HG03159 (cell line): ENCODE measurements around the gene MAP6D1.

Experiments used
- ATAC-seq: cut with Tn5 transposase; IDR thresholded peaks from one replicate; pipeline ENCODE4 v1.9.1; 2021; ENCODE audit warnings: mild to moderate bottlenecking, moderate library complexity; ENCODE audit not compliant: unreplicated experiment

The MAP6D1 gene

DNA sequence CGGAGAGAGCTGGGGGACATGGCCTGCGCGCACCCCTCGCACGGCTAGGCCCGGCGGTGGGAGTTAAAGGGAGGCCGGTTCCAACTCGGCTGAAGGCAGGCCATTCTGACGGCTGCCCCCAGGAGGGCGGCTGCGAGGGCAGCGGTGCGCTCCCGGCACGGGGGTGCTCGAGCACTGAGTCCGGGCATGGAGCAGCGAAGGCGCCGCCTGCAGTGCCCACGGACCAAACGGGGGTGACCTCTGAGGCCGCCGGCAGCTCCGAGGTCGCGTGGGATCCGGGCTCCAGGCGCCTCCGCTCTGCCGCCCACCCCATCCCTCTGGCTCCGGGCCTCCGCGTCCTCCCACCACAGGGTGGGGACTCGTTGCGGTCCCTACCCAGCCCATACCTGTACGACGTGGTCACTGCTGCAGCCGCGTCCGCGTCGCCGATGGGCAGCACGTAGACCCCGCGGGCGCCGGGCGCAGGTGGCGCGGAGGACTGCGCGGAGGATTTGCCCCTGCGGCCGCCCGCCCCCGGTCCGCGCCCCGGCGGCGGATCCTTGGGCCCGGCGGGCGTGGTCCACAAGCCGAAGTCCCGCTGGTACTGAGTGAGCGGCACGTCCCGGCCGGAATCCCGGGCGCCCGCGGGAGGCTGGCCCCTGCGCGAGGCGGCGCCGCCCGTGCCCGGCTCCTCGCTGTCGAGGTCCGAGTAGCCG, 469 bp downstream of the MAP6D1 start:
- no peak for ATAC-seq

DNA sequence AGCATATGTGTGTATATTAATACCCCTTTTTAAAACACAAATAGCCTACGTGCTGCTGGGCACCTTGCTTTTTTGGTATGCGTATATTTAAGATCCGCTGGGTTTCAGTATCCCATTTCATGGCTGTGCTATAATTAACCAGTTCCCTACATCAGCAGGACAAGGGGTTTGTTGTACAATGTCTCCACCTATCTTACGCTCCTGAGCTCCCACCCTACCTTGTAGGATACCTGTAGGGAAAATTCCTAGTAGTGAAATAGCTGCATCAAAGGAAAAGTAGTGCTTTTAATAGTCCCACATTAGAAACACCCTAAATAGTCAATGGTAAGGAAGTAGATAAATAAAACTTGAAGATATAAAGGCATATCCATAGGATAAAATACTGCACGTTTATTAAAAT, 1.4 kb downstream of the MAP6D1 start:
- no peak for ATAC-seq

DNA sequence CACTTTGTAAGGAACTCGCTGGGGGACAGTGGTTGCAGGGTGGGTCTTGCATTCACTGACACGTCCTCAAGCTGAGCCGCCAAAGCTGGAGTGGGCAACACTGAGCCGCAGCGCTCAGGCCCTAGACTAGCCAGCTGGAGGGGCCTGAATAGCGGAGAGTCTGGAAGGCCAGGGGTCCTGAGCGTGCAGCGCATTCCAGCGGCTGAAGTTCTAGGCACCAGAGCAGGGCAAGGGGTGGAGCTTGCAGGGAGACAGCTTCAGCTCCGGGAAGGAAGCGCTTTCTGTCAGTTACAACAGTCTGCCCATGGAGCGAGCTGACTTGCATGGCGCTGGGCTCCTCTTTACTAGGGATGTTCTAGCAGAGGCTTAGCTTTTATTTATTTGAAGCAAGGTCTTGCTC, 2.7 kb downstream of the MAP6D1 start:
- no peak for ATAC-seq

DNA sequence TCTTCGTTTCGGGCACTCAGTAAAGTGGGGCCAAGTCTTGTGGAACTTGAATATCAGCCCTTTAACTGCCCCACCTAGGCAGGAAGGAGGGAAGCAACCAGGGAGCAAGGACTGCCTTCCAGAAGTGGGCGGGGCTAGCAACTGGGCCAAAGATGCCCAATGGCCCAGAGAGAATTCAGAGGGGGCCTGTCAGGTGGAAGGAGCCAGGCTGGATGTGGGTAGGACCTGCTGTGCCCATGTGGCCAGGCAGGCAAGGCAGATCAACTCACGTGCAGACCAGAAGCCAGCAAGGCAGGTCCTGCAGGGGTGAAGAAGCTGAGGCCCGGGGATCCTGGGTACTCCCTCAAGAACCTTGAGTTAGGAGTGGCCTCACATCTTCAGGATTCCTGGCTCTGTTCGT, 5.5 kb downstream of the MAP6D1 start:
- ATAC-seq: no peak

DNA sequence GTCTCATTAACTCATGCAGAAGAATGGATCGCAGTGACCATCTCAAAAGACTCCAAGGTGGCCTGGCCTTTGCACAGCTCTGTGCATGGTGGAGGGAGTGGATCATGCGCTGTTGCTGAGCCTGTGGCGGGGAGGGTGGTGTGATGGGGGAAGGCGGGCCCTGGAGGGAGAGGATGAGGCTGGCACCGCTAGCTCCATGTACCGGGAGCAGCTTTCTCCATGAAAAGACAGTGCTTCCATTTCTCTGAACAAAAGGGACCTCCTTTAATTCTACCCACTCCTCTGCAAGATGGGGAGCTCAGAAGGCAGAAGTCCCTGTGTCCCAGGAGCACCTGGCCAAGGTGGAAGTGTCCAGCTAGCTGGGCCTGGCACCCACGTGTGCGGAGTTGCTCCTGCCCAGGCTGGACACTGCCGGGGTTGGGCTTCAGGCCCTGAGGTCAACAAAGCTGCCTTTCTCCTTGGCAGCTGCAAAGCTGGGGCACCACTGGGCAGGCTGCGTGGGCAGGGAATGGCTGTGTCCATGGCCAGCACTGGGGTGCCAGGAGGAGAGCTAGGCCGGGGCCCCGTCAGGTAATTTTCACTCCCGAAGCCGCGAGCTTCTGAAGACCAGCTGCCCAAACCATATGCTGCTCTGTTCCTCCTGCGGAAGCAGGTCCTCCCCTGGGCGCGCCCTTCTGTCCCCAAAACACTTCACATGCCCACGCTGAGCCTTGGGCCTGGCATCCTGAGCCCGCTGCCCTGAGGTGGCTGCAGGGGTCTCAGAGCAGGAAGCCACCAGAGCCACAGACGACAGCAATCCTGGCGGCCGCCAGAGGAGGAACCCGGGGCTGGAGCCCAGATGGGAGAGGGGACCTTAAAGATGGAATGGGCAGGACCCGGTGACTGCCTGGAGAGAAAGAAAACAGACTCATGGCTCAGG, 6.4 kb downstream of the MAP6D1 start:
- ATAC-seq: no peak

DNA sequence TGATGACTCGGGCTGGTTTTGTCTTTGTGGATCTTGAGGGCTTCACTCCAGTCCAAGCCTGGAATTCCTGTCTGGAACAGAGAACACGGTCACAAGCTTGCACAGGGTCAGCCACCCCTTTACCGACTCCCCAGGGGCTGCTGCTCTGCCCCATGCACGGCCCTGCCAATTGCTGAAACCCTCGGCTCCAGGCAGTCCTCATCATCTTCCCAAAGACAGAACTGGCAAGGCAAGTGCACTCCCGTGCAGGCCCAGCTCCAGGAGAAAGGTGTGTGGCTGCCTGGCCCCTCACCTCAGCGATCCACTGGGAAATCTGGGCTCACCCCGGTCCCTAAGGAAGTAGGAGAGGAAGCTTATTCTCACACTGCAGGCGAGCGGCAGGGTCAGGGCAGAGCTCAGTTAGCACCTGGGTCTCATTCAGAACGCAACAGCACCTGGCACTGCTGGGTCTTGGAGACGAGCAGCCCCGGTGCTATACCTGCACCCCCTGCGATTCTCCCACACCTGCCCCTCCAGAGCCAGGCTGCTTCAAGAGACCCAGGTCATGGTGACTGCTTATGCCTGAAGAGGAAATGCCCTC, 7.2 kb downstream of the MAP6D1 start:
- ATAC-seq: no peak

DNA sequence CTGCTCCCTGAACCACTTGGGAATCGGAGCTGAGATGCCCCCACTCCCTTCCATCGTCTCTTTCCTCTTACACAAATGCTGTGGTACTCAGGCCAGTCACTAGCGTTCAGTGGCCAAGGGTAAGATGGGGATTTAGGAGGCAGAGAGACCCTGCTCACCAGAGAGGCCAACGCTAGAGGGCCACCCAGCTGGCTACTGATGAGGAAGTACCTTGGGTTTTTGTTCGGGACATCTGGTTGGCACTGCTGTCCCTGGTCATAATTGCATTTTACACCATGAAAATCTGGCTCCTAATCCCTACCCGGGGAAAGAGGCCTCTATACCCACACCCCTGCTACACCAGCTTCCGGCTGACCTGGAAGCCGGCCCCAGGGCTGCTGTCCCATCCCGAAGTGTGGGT, 7.7 kb downstream of the MAP6D1 start:
- no peak for ATAC-seq

DNA sequence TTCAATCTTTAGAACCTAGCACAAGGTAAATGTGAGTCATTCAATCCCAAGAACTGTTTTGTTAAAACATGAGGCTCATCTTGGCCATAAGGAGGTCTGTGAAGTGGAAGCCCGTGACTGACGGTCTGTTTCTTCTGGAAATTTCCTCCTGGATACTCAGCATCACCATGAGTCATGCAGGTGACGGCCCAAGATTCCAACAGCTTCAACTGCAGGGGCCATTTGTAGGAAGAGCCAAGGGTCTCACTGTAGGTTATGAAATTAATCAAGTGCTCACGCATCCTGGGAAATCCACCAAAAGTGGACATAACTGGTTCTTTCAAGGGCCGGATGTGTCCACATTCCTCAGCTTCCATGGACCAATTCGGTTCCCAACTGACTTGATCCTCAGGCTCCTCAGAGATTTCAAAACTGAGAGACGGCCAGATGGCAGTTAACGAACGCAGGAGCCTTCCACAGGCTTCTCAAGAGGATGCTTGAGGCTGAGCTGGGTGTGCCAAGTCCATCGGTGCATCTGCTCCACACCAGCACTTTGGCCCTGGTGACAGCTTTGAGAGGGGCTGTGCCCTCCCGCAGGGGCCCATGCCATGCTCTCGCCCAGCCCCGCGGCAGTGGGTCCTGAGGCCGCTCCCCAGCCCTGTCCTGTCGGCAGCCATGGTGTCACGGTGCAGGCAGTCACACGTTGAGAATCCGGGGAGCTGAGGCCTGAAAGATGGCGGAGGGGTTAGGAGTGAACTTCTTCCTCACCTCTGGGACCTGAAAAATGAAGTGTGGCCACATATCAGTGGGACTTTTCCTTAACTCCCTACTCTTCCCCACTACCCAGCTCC, 8.5 kb downstream of the MAP6D1 start:
- no peak for ATAC-seq

DNA sequence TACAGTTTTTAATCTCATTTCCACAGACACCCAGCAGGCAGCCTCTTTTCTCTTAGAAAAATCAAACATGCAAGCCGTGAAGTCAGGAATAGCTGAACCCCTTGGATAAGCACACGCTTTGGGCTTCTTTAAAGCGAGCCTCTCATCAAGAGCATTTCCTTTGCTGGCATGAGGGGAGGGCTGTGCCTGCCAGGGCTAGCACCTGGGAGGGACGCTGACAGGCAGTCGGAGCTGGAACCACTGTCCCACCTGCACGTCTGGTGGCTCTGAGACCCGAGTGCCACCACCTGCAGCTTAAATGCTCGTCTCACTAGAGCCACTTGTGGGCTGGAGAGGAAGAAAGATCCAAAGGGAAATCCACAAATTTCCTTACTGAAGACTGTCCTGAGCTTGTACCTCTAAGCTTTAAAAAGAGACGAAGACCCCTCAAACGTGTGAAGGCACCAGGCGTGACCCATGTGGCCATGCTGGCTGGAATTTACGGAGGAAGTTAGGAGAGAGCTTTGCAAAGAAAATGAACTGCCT, 9.4 kb downstream of the MAP6D1 start:
- ATAC-seq: no peak

DNA sequence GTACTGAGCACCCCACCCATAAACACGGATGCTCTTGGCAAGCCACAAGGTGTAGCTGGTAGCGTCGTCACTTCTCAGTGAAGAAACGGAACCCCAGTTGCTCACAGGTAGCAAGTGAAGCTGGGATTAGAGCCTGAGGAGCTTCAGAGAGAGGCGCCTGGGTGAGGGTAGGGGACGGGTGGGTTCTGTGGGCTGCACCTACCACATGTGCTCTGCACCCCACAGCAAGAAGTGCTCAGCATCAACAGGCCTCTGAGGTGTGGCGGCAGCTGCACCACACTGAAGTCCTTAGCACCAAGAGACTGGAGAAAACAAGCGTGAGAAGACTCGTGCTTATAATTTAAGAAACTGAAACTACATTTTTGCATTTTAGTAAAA, 9.8 kb downstream of the MAP6D1 start:
- no peak for ATAC-seq

DNA sequence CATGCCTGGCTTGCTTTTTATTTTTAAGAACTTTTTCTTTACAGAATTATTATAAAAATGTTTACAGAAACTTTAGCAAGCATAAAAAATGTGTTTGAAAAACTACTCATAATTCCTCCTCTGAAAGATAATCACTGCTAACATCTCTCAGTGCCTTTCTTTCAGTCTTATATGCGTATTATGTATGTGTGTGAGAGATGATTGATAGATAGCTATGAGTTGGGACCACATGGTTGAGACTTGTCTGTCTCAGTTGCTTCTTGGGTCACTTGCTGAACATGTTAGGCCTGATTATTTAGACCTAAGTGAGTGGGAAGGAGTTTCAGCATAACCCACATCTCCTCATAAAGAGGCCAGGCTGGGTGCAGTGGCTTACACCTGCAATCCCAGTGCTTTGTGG, 11.1 kb downstream of the MAP6D1 start:
- ATAC-seq: no peak

DNA sequence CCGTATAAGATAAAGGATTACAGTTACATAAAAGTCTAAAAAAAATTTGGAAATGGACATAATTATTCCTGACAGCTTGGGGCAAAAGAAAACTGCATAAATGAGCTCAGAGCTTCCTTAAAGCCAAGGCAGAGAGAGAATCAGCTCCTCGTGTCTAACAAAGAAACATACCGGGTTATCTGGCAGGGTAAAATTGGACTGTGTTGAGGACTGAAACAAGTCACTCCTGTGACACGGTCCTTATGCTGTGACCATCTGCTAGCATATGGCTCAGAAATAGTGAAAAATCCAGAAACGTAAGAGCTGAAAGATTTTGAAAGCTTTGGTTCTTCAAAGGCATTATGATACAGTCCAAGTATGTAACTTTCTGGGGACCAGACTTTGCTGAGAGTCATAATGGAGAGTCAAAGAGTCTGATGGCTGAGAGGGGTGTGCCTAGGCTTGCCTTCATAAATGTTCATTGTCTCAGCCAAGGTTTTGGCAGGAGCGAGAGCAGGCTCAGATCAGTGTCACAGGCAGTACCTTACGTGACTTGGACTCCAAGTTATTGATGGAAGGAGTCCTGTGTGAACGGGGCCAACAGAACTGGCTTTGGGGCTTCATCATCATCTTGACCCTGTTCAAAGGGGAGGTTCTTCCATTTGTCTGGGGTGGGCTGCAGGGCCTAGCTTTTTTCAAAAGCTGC, 12.5 kb downstream of the MAP6D1 start:
- no peak for ATAC-seq

DNA sequence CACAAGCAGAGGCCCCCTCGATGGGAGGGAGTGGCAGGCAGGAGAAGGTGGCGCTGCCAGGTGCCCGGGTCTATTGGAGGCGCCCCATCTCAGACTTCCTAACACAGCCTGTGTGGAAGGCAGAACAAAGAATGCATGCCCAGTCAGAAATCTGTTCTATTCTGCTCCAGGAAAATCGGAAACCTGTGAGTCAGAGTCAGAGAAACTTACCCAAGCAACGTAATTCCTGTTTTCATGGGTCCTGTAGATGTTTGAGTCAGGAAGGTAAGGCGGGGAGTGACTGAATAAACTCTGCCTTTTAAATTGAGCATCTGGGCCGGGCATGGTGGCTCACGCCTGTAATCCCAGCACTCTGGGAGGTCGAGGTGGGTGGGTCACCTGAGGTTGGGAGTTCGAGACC, 13.7 kb downstream of the MAP6D1 start:
- no peak for ATAC-seq

DNA sequence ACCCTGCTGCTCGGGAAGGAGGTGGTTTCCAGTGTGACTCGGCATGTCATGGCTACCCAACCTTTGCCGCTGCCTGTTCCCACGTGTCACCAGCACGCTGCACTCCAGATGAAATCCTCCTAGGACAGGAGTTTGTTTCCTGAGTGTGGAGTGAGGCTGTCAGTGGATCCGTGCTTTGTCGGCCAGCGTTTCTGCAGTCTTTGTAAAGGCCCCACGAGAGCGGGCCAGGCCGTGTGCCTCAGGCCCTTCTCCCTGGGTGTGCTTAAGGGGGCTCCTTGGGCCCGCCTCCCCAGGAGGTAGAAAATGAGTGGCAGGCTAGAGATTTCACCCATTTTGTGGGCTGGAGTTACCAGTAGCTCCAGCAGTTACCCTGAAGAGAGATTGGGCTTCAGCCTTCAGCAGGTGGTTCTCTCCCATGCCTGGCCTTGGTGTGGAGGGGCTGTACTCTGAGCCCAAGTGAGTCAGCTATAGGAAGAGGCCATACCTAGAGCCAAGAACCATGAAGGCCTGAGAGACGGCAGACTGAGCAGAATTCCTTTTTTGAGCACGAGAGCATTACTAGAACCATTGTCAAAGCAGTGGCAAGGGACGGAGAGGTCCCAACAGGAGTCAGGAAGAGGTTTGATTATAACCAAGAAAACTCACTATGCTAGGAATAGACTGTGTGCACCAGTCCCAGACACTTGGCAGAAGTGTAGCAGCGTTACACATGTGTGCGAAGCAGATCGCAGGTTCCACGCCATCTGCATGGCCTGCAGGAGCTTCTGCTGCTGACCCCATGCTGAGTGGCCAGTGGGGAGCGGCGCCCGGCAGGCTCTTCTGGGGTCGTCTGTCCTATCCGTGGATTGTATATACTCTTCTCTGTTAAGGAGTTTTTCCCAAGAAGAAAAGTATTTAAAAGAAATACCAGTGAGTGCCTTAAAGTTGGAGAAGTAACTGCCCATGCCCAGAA, 14.5 kb downstream of the MAP6D1 start:
- no peak for ATAC-seq

DNA sequence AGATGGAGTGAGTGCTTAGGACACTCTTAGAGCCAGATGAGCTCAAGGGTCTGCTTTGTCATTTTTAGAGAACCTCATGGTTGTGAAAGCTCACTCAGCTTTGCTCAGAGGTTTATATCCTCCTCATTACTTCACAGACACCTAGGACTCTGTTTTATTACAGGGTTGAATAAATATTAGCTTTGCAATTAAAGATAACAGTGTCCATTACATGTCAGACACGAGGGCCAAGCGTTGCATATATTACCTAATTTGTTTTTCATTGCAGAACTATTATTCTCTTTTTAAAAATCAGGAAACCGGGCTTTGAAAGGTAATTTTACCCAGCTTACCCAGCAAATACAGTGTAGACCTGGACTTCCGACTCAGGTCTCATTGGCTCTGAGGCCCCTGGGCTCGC, 16.1 kb downstream of the MAP6D1 start:
- no peak for ATAC-seq

DNA sequence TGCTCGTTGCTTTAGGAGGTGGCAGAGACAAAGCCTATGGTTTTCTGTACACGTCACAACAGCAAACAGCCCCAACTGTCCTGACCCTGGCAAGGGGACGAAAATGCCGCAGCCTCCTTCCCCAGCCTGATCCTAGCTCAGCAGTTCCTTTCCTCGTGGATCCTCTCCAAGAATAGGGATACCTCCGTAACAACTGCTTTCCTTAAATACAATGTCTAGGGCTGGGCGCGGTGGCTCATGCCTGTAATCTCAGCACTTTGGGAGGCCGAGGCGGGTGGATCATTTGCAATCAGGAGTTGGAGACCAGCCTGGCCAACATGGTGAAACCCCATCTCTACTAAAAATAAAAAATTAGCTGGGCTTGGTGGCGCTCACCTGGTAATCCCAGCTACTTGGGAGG, 17.0 kb downstream of the MAP6D1 start:
- no peak for ATAC-seq

DNA sequence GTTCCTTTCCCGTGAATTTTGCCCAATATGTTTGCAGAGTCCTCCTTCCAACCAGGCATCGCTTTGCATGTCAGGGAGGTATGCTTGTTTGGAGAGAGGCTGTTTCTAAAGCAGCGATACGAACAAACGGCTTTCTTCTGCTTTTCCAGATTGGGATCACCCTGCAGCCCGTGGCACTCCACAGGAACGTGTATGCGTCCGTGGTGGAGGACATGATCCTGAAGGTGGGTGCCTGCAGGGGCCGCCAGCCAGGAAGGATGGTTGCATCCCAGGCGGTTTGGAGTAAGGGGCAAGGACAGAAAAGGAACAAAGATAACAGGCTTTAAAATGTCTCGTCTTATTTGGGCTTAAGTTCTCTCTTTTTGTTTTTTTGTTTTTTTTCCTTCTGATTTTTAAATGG, 17.5 kb downstream of the MAP6D1 start:
- ATAC-seq: no peak

DNA sequence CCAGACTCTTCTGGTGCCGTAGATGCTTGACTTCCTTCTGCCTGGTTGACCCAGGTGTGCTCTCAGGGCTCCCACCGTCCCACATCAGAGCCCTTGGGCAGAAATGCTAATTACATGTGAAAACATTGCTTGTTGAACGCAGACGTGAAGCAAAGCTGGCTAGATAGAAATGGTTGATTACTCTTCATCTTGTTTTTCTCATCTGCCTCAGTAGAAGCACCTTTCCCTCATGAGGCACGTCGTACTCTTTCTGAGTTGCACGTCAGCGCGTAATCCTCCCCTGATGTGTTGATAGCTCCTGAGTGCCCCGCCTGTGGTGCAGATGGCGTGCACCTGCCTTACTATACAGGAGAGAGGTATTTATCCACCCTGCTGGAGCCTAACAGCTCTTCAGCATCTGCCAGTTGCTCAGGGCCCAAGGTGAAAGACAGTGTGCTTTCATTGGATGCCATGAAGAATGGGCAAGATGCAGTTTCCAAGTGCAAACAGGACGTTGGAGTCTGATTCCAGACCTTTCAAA, 18.1 kb downstream of the MAP6D1 start:
- no peak for ATAC-seq

DNA sequence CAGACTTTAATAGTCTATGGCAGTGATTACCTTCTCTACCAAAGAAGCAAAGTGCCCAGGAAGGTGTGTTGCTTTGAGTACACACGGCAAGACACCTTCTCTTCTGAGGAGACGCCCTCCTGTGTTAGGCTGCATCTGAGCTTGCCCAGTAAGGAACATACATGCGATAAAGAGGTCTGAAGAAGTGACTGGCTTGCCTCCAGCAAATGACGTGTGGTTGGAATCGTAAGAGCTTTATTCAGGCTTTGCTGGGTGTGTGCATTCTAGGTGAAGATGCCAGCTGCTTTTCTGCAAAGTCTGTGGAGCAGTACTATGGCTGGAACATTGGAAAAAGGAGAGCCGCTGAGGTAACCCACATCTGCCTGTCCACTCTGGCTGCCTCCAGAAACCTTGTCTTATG, 22.4 kb downstream of the MAP6D1 start:
- ATAC-seq: no peak
